ENCODE measurements around the gene TMEM238L.

Gene TMEM238L

GRCh38 chr17:10799407-10799806 lies 4.5 kb downstream of the TMEM238L start:
- Histone ChIP-seq H3K4me2 (ENCODE audit: low read length) (no peak overlapping the region), H3K27me3 (ENCODE audit: control insufficient read depth, low read length) (no peaks in the 10 kb centered on the region), H3F3A (ENCODE audit: control insufficient read depth, insufficient read depth) (no peaks in the 10 kb centered on the region), H3K9me2 (replicated peaks; ENCODE audit: control insufficient read depth, low read length) (no peaks in the 10 kb centered on the region), H3K4me1 (ENCODE audit: control insufficient read depth, low read length) (no peaks in the 10 kb centered on the region), H3K27ac (ENCODE audit: low read depth, low read length) (no peak overlapping the region), H3K79me2 (ENCODE audit: control insufficient read depth, low read length) (no peaks in the 10 kb centered on the region), H3K9me3 (ENCODE audit: control insufficient read depth, insufficient read depth, low read length) (no peaks in the 10 kb centered on the region), H4K20me1 (ENCODE audit: control insufficient read depth, insufficient read depth, low read depth, low read length) (no peaks in the 10 kb centered on the region), H3K36me3 (ENCODE audit: control insufficient read depth, low read length) (no peaks in the 10 kb centered on the region), H3K4me3 (ENCODE audit: low read length) (no peak overlapping the region)
- TF ChIP-seq EZH2phosphoT487 (IDR thresholded peaks at IDR 0.05; ENCODE audit: borderline replicate concordance, low read length) (no peak), CTCF (IDR thresholded peaks at IDR 0.05; ENCODE audit: low read depth, low read length, poor library complexity, severe bottlenecking) (no peak)

GRCh38 chr17:10798910-10799309 lies 5.0 kb downstream of the TMEM238L start:
- no peaks in the 10 kb centered on the region for H3K4me1 ChIP-seq (ENCODE audit: control insufficient read depth, low read length)
- TF ChIP-seq CTCF (IDR thresholded peaks at IDR 0.05; ENCODE audit: low read depth, low read length, poor library complexity, severe bottlenecking) (no peak), EZH2phosphoT487 (IDR thresholded peaks at IDR 0.05; ENCODE audit: borderline replicate concordance, low read length) (no peak)

DNA sequence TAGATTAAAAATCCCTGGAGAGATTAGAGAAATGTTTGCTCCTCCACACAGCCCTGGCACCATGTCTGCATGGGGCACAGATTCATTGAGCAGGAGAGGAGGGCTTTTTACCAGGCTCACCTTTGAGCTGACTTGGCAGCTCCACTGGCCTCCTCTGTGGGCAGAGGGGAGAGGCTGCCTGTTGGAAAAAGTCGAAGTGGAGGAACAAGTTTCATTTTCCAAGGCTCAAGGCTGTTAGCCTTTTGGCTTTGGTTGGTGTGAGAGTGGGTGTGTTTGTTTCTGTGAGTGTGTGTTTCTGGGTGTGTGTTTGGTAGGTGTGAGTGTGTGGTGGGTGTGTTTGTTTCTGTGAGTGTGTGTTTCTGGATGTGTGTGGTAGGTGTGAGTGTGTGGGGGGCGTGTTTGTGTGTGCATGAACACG lies 5.6 kb downstream of the TMEM238L start:
- no peak overlapping the region for H3K4me2 ChIP-seq (ENCODE audit: low read length)
- no peaks in the 10 kb centered on the region for H3K36me3 ChIP-seq (ENCODE audit: control insufficient read depth, low read length)
- no peaks in the 10 kb centered on the region for H3K79me2 ChIP-seq (ENCODE audit: control insufficient read depth, low read length)
- no peaks in the 10 kb centered on the region for H3K9me2 ChIP-seq (replicated peaks; ENCODE audit: control insufficient read depth, low read length)
- H3K9me3 ChIP-seq (ENCODE audit: control insufficient read depth, insufficient read depth, low read length), result no peaks in the 10 kb centered on the region
- no peaks in the 10 kb centered on the region for H3F3A ChIP-seq (ENCODE audit: control insufficient read depth, insufficient read depth)
- H3K27ac ChIP-seq (ENCODE audit: low read depth, low read length), result no peak overlapping the region
- no peaks in the 10 kb centered on the region for H4K20me1 ChIP-seq (ENCODE audit: control insufficient read depth, insufficient read depth, low read depth, low read length)
- no peaks in the 10 kb centered on the region for H3K27me3 ChIP-seq (ENCODE audit: control insufficient read depth, low read length)
- no peaks in the 10 kb centered on the region for H3K4me1 ChIP-seq (ENCODE audit: control insufficient read depth, low read length)
- TF ChIP-seq EZH2phosphoT487 (IDR thresholded peaks at IDR 0.05; ENCODE audit: borderline replicate concordance, low read length) (no peak), CTCF (IDR thresholded peaks at IDR 0.05; ENCODE audit: low read depth, low read length, poor library complexity, severe bottlenecking) (no peak)
- no peak overlapping the region for H3K4me3 ChIP-seq (ENCODE audit: low read length)

More at GRCh38 chr17:10798910-10799309, 5.0 kb downstream of the TMEM238L start:
- Histone ChIP-seq H3K79me2 (ENCODE audit: control insufficient read depth, low read length) (no peaks in the 10 kb centered on the region), H3K4me2 (ENCODE audit: low read length) (no peak overlapping the region), H3K4me3 (ENCODE audit: low read length) (no peak overlapping the region), H3K27ac (ENCODE audit: low read depth, low read length) (no peak overlapping the region), H3K9me3 (ENCODE audit: control insufficient read depth, insufficient read depth, low read length) (no peaks in the 10 kb centered on the region), H3K9me2 (replicated peaks; ENCODE audit: control insufficient read depth, low read length) (no peaks in the 10 kb centered on the region), H4K20me1 (ENCODE audit: control insufficient read depth, insufficient read depth, low read depth, low read length) (no peaks in the 10 kb centered on the region), H3F3A (ENCODE audit: control insufficient read depth, insufficient read depth) (no peaks in the 10 kb centered on the region), H3K27me3 (ENCODE audit: control insufficient read depth, low read length) (no peaks in the 10 kb centered on the region), H3K36me3 (ENCODE audit: control insufficient read depth, low read length) (no peaks in the 10 kb centered on the region)

Measured in DOHH2 (cell line).